ENCODE data around the gene NFIA. TPM values are rescaled to one million over a fixed set of nuclear protein-coding genes. Genes with fewer than 3 reads are reported as not detected.
A peak's percentile ranks its signal among the peaks of the same experiment; 100 is the strongest.

NFIA gene
- total and polyA plus RNA-seq, 2 of the 13 experiments (the other 11 are each of a cell fraction or from before 2014, with no cell fraction given) = 14.7 to 28.5 TPM

DNA sequence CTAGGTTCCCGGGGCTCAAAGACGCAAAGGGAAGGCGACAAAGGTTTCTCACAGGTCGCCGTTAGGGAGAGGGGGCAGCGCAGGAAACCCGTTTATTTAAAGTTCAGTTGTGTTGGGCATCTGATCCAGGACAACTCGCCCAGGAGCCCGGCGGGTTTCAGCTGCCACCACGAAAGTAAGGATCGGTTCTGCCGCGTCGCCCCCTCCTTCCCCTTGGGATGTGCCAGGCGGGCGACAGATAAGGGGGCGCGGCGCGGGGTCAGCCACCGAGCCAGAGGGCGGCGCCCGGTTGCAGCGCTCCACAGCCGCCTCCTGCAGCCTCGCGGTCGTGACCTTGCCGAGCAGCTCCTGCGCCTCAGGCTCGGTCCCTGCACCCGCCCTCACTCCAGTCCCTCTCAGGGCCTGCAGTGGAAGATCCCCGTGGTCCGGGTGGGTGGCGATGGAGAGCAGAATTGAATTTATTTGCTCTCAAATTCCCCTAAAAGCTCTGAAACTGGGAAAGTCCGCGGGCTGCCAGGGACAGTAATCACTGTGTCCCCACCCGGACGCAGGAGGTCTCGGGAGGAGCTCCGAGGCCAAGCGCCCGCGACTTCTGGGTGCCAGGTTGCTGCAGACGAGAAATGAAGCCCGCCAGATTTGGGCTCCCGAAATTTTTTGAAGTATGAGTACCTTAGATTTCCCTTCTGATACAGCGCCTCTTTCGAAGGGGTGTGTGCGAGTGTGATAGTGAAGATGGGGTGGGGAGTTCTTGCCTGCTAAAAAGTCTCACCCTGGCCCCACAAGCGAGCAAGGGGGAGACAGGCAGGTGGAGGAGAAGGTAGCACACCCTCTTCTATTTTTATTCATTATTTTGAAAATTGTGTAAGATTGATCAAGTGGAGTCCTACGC is 28.4 kb upstream of the NFIA start (continued):
- TF ChIP-seq, protein P1, sequence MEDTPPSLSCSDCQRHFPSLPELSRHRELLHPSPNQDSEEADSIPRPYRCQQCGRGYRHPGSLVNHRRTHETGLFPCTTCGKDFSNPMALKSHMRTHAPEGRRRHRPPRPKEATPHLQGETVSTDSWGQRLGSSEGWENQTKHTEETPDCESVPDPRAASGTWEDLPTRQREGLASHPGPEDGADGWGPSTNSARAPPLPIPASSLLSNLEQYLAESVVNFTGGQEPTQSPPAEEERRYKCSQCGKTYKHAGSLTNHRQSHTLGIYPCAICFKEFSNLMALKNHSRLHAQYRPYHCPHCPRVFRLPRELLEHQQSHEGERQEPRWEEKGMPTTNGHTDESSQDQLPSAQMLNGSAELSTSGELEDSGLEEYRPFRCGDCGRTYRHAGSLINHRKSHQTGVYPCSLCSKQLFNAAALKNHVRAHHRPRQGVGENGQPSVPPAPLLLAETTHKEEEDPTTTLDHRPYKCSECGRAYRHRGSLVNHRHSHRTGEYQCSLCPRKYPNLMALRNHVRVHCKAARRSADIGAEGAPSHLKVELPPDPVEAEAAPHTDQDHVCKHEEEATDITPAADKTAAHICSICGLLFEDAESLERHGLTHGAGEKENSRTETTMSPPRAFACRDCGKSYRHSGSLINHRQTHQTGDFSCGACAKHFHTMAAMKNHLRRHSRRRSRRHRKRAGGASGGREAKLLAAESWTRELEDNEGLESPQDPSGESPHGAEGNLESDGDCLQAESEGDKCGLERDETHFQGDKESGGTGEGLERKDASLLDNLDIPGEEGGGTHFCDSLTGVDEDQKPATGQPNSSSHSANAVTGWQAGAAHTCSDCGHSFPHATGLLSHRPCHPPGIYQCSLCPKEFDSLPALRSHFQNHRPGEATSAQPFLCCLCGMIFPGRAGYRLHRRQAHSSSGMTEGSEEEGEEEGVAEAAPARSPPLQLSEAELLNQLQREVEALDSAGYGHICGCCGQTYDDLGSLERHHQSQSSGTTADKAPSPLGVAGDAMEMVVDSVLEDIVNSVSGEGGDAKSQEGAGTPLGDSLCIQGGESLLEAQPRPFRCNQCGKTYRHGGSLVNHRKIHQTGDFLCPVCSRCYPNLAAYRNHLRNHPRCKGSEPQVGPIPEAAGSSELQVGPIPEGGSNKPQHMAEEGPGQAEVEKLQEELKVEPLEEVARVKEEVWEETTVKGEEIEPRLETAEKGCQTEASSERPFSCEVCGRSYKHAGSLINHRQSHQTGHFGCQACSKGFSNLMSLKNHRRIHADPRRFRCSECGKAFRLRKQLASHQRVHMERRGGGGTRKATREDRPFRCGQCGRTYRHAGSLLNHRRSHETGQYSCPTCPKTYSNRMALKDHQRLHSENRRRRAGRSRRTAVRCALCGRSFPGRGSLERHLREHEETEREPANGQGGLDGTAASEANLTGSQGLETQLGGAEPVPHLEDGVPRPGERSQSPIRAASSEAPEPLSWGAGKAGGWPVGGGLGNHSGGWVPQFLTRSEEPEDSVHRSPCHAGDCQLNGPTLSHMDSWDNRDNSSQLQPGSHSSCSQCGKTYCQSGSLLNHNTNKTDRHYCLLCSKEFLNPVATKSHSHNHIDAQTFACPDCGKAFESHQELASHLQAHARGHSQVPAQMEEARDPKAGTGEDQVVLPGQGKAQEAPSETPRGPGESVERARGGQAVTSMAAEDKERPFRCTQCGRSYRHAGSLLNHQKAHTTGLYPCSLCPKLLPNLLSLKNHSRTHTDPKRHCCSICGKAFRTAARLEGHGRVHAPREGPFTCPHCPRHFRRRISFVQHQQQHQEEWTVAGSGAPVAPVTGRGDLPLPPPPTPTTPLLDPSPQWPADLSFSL (CRISPR knock-in tag; IDR thresholded peaks at IDR 0.05) = no peak
- no peak for TF ChIP-seq ZNF251 (CRISPR knock-in tag; IDR thresholded peaks at IDR 0.05)
- TF ChIP-seq ZNF317 (CRISPR knock-in tag; IDR thresholded peaks at IDR 0.05) = no peak
- peak; percentile 60; the same call in 1 of the 2 replicates for TF ChIP-seq HIVEP1 (CRISPR knock-in tag; IDR thresholded peaks at IDR 0.05)
- TF ChIP-seq U2AF1 (optimal IDR thresholded peaks at IDR 0.05; ENCODE audit: low read depth, low read length) = no peak
- no peak for TF ChIP-seq ZNF883 (CRISPR knock-in tag; IDR thresholded peaks at IDR 0.05; ENCODE audit: not compliant biosample characterization)
- TF ChIP-seq PHB2 (IDR thresholded peaks at IDR 0.05; ENCODE audit: partially characterized antibody) = no peak
- no peak for TF ChIP-seq ZNF274 (CRISPR knock-in tag; IDR thresholded peaks at IDR 0.05)
- TF ChIP-seq RFX1 (IDR thresholded peaks at IDR 0.05) = no peak
- peak; percentile 19; the same call in 1 of the 2 replicates for TF ChIP-seq SALL1 (CRISPR knock-in tag; IDR thresholded peaks at IDR 0.05)
- TF ChIP-seq GLI4 (CRISPR knock-in tag; IDR thresholded peaks at IDR 0.05; ENCODE audit: borderline replicate concordance) = no peak
- TF ChIP-seq AHR (CRISPR knock-in tag; IDR thresholded peaks at IDR 0.05) = no peak
- no peak for TF ChIP-seq SRY (CRISPR knock-in tag; IDR thresholded peaks at IDR 0.05)
- TF ChIP-seq ZSCAN12 (CRISPR knock-in tag; IDR thresholded peaks at IDR 0.05) = no peak
- TF ChIP-seq, protein P2, sequence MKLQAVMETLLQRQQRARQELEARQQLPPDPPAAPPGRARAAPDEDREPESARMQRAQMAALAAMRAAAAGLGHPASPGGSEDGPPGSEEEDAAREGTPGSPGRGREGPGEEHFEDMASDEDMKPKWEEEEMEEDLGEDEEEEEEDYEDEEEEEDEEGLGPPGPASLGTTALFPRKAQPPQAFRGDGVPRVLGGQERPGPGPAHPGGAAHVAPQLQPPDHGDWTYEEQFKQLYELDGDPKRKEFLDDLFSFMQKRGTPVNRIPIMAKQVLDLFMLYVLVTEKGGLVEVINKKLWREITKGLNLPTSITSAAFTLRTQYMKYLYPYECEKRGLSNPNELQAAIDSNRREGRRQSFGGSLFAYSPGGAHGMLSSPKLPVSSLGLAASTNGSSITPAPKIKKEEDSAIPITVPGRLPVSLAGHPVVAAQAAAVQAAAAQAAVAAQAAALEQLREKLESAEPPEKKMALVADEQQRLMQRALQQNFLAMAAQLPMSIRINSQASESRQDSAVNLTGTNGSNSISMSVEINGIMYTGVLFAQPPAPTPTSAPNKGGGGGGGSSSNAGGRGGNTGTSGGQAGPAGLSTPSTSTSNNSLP (IDR thresholded peaks at IDR 0.05; ENCODE audit: low read depth, low read length) = no peak
- TF ChIP-seq TSC22D2 (CRISPR knock-in tag; IDR thresholded peaks at IDR 0.05; ENCODE audit: borderline replicate concordance) = no peak
- no peak for TF ChIP-seq JUN (CRISPR knock-in tag; IDR thresholded peaks at IDR 0.05)
- TF ChIP-seq, protein P3, sequence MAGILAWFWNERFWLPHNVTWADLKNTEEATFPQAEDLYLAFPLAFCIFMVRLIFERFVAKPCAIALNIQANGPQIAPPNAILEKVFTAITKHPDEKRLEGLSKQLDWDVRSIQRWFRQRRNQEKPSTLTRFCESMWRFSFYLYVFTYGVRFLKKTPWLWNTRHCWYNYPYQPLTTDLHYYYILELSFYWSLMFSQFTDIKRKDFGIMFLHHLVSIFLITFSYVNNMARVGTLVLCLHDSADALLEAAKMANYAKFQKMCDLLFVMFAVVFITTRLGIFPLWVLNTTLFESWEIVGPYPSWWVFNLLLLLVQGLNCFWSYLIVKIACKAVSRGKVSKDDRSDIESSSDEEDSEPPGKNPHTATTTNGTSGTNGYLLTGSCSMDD (CRISPR knock-in tag; IDR thresholded peaks at IDR 0.05) = no peak
- TF ChIP-seq ZNF550 (CRISPR knock-in tag; IDR thresholded peaks at IDR 0.05; ENCODE audit: borderline replicate concordance) = no peak
- TF ChIP-seq, protein P4, sequence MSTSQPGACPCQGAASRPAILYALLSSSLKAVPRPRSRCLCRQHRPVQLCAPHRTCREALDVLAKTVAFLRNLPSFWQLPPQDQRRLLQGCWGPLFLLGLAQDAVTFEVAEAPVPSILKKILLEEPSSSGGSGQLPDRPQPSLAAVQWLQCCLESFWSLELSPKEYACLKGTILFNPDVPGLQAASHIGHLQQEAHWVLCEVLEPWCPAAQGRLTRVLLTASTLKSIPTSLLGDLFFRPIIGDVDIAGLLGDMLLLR (CRISPR knock-in tag; IDR thresholded peaks at IDR 0.05) = no peak
- peak; percentile 19 for TF ChIP-seq YY1 (IDR thresholded peaks at IDR 0.05; ENCODE audit: insufficient read depth, insufficient replicate concordance, low read depth, low read length)
